HG02852 (cell line): ENCODE measurements around the gene DIRAS1.
"Not testable (repeated sequence)": the region's sequence is repeated elsewhere in the genome, so short reads cannot be mapped to it uniquely, and the experiment has no call there.

Source experiments
- ATAC-seq: cut with Tn5 transposase; IDR thresholded peaks from one replicate; pipeline ENCODE4 v1.9.1; 2021; ENCODE audit warnings: mild to moderate bottlenecking, moderate library complexity; ENCODE audit not compliant: unreplicated experiment

Gene DIRAS1

GRCh38 chr19:2714102-2714501, 7.1 kb downstream of the DIRAS1 start:
- ATAC-seq: not testable (repeated sequence)

DNA sequence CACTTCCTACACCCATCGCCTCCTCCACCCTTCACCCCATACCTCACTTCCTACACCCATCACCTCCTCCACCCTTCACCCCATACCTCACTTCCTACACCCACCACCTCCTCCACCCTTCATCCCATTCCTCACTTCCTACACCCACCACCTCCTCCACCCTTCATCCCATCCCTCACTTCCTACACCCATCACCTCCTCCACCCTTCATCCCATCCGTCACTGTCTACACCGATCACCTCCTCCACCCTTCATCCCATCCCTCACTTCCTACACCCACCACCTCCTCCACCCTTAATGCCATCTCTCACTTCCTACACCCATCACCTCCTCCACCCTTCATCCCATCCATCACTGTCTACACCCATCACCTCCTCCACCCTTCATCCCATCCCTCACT, 8.0 kb downstream of the DIRAS1 start:
- not testable (repeated sequence) for ATAC-seq

- ATAC-seq: no peak
Observed at GRCh38 chr19:2711875-2712205, 9.3 kb downstream of the DIRAS1 start.

GRCh38 chr19:2711172-2711874, 9.8 kb downstream of the DIRAS1 start:
- ATAC-seq: no peak

DNA sequence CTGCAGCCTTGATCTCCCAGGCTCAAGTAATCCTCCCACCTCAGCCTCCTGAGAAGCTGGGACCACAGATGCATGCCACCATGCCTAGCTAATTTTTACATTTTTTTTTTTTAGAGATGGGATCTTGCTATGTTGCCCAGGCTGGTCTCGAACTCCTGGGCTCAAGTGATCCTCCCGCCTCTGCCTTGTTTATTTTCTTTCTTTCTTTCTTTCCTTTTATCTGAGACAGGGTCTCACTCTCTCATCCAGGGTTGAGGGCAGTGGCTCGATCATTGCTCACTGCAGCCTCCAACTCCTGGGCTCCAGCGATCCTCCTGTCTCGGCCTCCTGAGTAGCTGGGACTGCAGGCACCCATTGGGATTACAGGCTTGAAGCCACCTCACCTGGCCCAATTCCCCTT, 14.9 kb downstream of the DIRAS1 start:
- no peak for ATAC-seq

GRCh38 chr19:2703691-2704216, 17.4 kb downstream of the DIRAS1 start:
- ATAC-seq: no peak

DNA sequence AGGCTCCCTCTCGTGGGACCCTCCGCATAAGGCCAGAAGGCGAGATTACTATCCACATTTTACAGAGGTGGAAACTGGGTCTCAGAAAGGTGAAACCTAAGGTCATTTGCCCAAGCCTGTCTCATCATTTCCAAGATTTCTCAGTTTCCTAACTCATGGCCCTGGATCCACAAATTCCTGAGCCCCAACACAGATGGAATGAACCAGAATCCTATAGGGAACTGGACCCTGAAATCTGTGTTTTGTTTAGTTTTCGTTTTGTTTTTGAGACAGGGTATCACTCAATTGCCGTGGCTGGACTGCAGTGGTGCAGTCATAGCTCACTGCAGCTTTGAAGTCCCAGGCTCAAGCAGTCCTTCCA, 18.1 kb downstream of the DIRAS1 start:
- ATAC-seq: no peak

GRCh38 chr19:2702170-2703076, 18.7 kb downstream of the DIRAS1 start, which contains the start of gene GNG7:
GNG7 (minus strand) TSS chr19:2702694; CDS start chr19:2520688, 182,006 bp downstream.
- ATAC-seq: peak; percentile 56

DNA sequence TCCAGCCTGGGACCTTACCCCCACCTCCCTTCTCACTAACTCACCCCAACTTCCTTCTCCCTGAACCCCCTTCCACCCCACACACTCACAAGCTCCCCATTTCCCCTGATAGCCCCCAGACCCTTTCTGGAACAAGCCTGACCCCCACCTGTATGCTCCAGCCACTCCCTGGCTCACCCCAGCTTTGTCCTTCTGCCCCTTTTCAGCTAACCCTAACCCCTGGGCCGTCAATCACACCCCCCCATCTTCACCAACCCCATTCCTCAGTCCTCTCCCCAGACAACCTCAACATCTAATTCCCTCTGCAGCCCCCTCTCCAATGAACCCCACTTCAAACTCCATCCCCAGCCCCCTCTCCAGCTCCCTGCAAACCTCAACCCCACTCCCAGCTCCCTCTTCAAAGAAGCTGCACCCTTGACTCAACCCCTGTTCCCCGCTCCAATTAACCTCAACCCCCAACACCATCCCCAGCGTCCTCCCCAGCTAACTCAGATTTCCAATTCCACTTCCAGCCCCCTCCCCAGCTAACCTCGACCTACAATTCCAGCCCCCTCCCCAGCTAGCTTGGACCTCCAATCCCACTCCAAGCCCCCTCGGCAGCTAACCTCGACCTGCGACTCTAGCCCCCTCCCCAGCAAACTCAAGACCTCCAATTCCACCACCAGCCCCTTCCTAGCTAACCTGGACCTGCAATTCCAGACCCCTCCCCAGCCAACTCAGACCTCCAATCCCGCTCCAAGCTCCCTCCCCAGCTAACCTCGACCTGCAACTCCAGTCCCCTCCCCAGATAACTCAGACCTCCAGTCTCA, 19.6 kb downstream of the DIRAS1 start:
- ATAC-seq: no peak

GRCh38 chr19:2700660-2701360, 20.4 kb downstream of the DIRAS1 start:
- no peak for ATAC-seq

DNA sequence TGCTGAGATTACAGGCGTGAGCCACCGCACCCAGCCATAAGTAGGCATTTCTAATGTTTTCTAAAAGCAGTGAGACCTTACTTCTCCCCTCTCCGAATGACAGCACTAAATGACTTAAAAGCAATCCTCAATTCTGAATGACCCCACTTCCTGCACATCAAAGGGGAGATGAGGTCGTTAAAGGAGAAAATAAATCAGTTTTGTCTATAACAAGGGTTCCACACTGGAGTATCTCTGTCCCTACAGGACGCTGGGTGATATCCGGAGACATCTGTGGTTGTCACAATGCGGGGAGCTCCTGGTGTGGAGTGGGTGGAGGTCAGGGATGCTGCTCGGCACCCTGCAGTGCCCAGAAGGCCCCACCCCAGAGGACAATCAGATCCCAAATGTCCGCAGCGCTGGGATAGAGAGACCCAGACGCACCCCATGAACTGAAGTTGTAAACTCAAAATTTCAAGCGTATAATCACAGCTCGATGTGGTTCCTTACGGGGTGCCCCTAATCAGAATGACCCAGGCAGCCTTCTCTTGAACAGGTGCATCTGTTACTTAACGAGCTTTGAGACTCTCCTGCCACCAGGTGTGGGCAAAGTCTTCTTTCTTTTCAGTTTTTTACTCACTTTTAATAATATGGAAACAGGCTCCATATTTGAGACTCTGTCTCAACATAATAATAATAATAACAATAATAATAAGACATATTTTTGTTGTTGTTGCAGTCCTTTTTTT, 21.6 kb downstream of the DIRAS1 start:
- no peak for ATAC-seq

DNA sequence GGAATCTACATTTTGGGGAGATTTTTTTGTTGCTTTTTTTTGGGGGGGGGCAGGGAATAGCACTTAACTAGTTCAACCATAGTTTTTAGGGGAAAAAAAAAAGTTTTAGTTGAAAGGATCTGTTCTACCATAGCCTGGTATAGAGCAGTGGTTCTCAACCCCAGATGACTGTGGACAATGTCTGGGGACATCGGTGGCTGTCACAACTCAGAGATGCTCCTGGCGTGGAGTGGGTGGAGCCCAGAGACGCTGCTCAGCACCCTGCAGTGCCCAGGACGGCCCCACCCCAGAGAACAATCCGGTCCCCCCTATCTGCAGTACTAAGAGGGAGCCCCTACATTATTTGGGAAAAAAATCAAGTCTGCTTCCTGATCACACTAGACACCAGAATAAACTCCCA, 27.0 kb downstream of the DIRAS1 start:
- no peak for ATAC-seq

GRCh38 chr19:2693492-2694160, 27.5 kb downstream of the DIRAS1 start:
- no peak for ATAC-seq

- ATAC-seq: no peak
Observed at GRCh38 chr19:2691951-2692350, 29.2 kb downstream of the DIRAS1 start.

- ATAC-seq: no peak
Observed at GRCh38 chr19:2690856-2691255, 30.3 kb downstream of the DIRAS1 start.

DNA sequence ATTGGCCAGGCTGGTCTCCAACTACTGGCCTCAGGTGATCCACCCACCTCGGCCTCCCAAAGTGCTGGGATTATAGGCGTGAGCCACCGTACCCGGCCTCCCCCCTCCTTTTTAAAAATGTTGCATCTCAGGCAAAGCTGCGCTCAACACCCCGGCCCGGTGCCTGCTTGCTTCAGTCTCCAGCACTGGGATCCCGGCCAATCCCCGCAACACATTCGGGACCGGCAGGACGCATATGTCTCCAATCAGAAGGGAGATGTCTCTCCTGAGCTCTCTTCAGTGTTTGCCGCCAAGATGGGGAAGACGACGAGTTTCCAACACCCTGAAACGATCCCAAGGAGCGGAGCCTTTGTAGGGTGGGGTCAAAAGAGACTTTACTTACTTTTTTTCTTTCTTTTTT, 34.8 kb downstream of the DIRAS1 start:
- ATAC-seq: no peak

- no peak for ATAC-seq
Observed at GRCh38 chr19:2685204-2685704, 35.9 kb downstream of the DIRAS1 start.

DNA sequence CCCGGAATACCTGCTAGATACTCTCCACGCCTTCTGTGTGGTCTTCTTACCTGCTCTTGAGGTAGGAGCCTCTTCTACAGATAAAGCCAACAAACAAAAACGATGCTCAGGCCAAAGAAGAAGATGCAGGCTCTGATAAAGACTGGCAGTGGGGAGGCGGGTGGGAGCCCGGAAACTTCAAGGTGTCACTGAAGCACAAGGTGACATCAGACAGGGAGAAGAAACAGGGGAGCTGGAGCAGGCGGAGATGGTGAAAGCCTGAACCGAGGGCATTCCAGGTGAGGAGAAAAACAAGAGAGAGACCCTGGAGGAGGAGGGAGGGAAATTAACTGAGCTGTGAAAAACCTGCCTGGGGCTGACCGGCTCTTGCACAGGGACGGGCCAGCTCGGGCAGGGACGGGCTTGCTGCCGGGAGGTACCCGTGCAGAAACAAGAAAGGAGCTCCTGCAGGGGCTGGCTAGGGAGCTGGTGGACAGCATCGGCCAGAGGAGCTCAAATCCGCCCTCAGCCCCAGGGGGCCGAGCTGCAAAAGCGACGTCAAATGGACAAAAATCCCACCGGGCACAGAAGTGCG, 37.7 kb downstream of the DIRAS1 start:
- no peak for ATAC-seq

DNA sequence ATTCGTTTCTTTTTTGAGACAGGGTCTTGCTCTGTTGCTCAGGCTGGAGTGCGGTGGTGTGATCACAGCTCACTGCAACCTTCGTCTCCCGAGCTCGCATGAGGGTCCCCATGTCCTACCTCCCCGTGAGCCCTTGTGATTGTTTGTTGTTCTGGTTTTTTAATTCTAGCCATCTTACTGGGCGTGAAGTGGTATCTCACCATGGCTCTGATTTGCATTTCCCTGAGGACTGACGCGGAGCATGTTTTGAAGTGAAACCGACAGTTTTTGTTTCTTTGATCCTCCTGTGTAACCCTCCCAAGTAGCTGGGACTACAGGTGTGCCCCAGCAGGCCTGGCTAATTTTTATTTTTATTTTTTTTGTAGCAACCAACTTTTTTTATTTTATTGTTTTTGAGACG, 40.4 kb downstream of the DIRAS1 start:
- ATAC-seq: no peak
